WTC11 (cell line): Measurements from ENCODE around the gene CBFA2T3. TPM values are rescaled to one million over a fixed set of nuclear protein-coding genes. Genes with fewer than 3 reads are reported as not detected.

Experiments used
- ATAC-seq: fragments of 200-7000 bp; cut with Tn5 transposase; 2 replicates; pipeline ENCODE4 v1.10.0; 2021; ENCODE audit warnings: mild to moderate bottlenecking, moderate library complexity
- CTCF ChIA-PET: fragments of 300-600 bp; sonication (Branson Sonifier 250); formaldehyde crosslinking; loops from one replicate; lab custom pipeline; 2021; ENCODE audit warnings: antibody characterized with exemption; lab: Charles Lee
- POLR2A ChIA-PET: fragments of 350-600 bp; sonication (Branson Sonifier 250); formaldehyde crosslinking; loops from one replicate; lab custom pipeline; 2021; ENCODE audit warnings: antibody characterized with exemption; lab: Charles Lee
- DNase-seq: peaks from one replicate; pipeline ENCODE4 v3.0.0; 2021; ENCODE audit warnings: low spot score
- H3K27ac Mint-ChIP-seq: 2 replicates; pipeline ENCODE4 v1.8.0; 2021; ENCODE audit warnings: mixed read lengths
- H3K27me3 Mint-ChIP-seq: 2 replicates; pipeline ENCODE4 v1.8.0; 2021; ENCODE audit warnings: low read depth, mild to moderate bottlenecking, moderate library complexity, mixed read lengths
- H3K36me3 Mint-ChIP-seq: 2 replicates; pipeline ENCODE4 v1.8.0; 2021; ENCODE audit warnings: mixed read lengths
- H3K4me1 Mint-ChIP-seq: 2 replicates; pipeline ENCODE4 v1.8.0; 2022; ENCODE audit warnings: mixed read lengths
- H3K4me3 Mint-ChIP-seq: 2 replicates; pipeline ENCODE4 v1.8.0; 2021; ENCODE audit warnings: mild to moderate bottlenecking, moderate library complexity, mixed read lengths
- H3K9me3 Mint-ChIP-seq: 2 replicates; pipeline ENCODE4 v1.8.0; 2021; ENCODE audit warnings: mixed read lengths
- CREB1 ChIP-seq: sonication (generic); formaldehyde crosslinking; IDR thresholded peaks from 2 replicates; pipeline ENCODE4 v1.8.0; 2023; ENCODE audit warnings: mild to moderate bottlenecking, missing genetic modification reagents
- CREM ChIP-seq: sonication (generic); formaldehyde crosslinking; IDR thresholded peaks from 2 replicates; pipeline ENCODE4 v1.8.1; 2022; ENCODE audit warnings: mild to moderate bottlenecking, missing genetic modification reagents, moderate library complexity
- EMX1 ChIP-seq: fragments of 250-450 bp; sonication (Bioruptor Pico); IDR thresholded peaks from 2 replicates; pipeline ENCODE4 v1.8.0; 2021; ENCODE audit warnings: mild to moderate bottlenecking
- ESRRA ChIP-seq: sonication (generic); formaldehyde crosslinking; IDR thresholded peaks from 2 replicates; pipeline ENCODE4 v1.8.1; 2022; ENCODE audit warnings: mild to moderate bottlenecking, missing genetic modification reagents, borderline replicate concordance
- FOXJ3 ChIP-seq: sonication (generic); formaldehyde crosslinking; IDR thresholded peaks from 2 replicates; pipeline ENCODE4 v1.9.0; 2021; ENCODE audit warnings: missing genetic modification reagents, mild to moderate bottlenecking, borderline replicate concordance
- FOXK1 ChIP-seq: sonication (generic); formaldehyde crosslinking; IDR thresholded peaks from 2 replicates; pipeline ENCODE4 v1.8.0; 2022; ENCODE audit warnings: mild to moderate bottlenecking, moderate library complexity, missing genetic modification reagents
- GABPB1 ChIP-seq: sonication (generic); formaldehyde crosslinking; IDR thresholded peaks from 2 replicates; pipeline ENCODE4 v1.8.1; 2023; ENCODE audit warnings: mild to moderate bottlenecking, missing genetic modification reagents
- GTF2I ChIP-seq: fragments of 250-450 bp; sonication (Bioruptor Pico); conservative IDR thresholded peaks from 2 replicates; pipeline ENCODE4 v1.4.0; 2021; ENCODE audit warnings: mild to moderate bottlenecking
- JUN ChIP-seq: sonication (generic); formaldehyde crosslinking; IDR thresholded peaks from 2 replicates; pipeline ENCODE4 v1.8.0; 2023; ENCODE audit warnings: mild to moderate bottlenecking, missing genetic modification reagents
- NFATC4 ChIP-seq: fragments of 250-450 bp; sonication (Bioruptor Pico); IDR thresholded peaks from 2 replicates; pipeline ENCODE4 v1.9.0; 2021; ENCODE audit warnings: mild to moderate bottlenecking
- NR3C1 ChIP-seq: sonication (generic); formaldehyde crosslinking; conservative IDR thresholded peaks from 2 replicates; pipeline ENCODE4 v1.8.1; 2023; ENCODE audit warnings: low read depth, mild to moderate bottlenecking, missing genetic modification reagents
- PRRX2 ChIP-seq: fragments of 250-450 bp; sonication (Bioruptor Pico); IDR thresholded peaks from 2 replicates; pipeline ENCODE4 v1.8.0; 2021; ENCODE audit warnings: mild to moderate bottlenecking
- SMAD3 ChIP-seq: sonication (generic); formaldehyde crosslinking; IDR thresholded peaks from 2 replicates; pipeline ENCODE4 v1.8.0; 2022; ENCODE audit warnings: missing genetic modification reagents, mild to moderate bottlenecking, borderline replicate concordance
- TEAD4 ChIP-seq: sonication (generic); formaldehyde crosslinking; IDR thresholded peaks from 2 replicates; pipeline ENCODE4 v1.8.0; 2022; ENCODE audit warnings: mild to moderate bottlenecking, missing genetic modification reagents
- ZNF138 ChIP-seq: sonication (generic); formaldehyde crosslinking; conservative IDR thresholded peaks from 2 replicates; pipeline ENCODE4 v1.8.1; 2022; ENCODE audit warnings: mild to moderate bottlenecking, moderate library complexity, missing genetic modification reagents
- ZNF219 ChIP-seq: sonication (generic); formaldehyde crosslinking; IDR thresholded peaks from 2 replicates; pipeline ENCODE4 v1.8.0; 2023; ENCODE audit warnings: missing genetic modification reagents, mild to moderate bottlenecking, borderline replicate concordance
- ZNF232 ChIP-seq: sonication (generic); formaldehyde crosslinking; IDR thresholded peaks from 2 replicates; pipeline ENCODE4 v1.8.0; 2022; ENCODE audit warnings: mild to moderate bottlenecking, missing genetic modification reagents
- total RNA-seq: library from RNA; stranded (reverse); gene quantifications from 3 replicates; pipeline ENCODE4 v1.2.3, GENCODE V29; 2021
- TF ChIP-seq, protein P1 (sequence below): fragments of 250-450 bp; sonication (Bioruptor Pico); IDR thresholded peaks from 2 replicates; pipeline ENCODE4 v1.9.0; 2021; ENCODE audit warnings: moderate library complexity, mild to moderate bottlenecking, inconsistent platforms, borderline replicate concordance
- TF ChIP-seq, protein P2 (sequence below): sonication (generic); formaldehyde crosslinking; IDR thresholded peaks from 2 replicates; pipeline ENCODE4 v1.8.0; 2023; ENCODE audit warnings: missing genetic modification reagents
- TF ChIP-seq, protein P3 (sequence below): sonication (generic); formaldehyde crosslinking; conservative IDR thresholded peaks from 2 replicates; pipeline ENCODE4 v1.8.1; 2022; ENCODE audit warnings: mild to moderate bottlenecking, missing genetic modification reagents
- TF ChIP-seq, protein P4 (sequence below): fragments of 250-450 bp; sonication (Bioruptor Pico); IDR thresholded peaks from 2 replicates; pipeline ENCODE4 v1.9.0; 2021; ENCODE audit warnings: mild to moderate bottlenecking, borderline replicate concordance
- TF ChIP-seq, protein P5 (sequence below): fragments of 250-450 bp; sonication (Bioruptor Pico); conservative IDR thresholded peaks from 2 replicates; pipeline ENCODE4 v1.9.0; 2021; ENCODE audit warnings: mild to moderate bottlenecking
- TF ChIP-seq, protein P6 (sequence below): sonication (generic); formaldehyde crosslinking; IDR thresholded peaks from 2 replicates; pipeline ENCODE4 v1.8.0; 2022; ENCODE audit warnings: mild to moderate bottlenecking, missing genetic modification reagents

Gene CBFA2T3
- total RNA-seq, 1 experiment from 2014 or later, result 2.6 TPM

DNA sequence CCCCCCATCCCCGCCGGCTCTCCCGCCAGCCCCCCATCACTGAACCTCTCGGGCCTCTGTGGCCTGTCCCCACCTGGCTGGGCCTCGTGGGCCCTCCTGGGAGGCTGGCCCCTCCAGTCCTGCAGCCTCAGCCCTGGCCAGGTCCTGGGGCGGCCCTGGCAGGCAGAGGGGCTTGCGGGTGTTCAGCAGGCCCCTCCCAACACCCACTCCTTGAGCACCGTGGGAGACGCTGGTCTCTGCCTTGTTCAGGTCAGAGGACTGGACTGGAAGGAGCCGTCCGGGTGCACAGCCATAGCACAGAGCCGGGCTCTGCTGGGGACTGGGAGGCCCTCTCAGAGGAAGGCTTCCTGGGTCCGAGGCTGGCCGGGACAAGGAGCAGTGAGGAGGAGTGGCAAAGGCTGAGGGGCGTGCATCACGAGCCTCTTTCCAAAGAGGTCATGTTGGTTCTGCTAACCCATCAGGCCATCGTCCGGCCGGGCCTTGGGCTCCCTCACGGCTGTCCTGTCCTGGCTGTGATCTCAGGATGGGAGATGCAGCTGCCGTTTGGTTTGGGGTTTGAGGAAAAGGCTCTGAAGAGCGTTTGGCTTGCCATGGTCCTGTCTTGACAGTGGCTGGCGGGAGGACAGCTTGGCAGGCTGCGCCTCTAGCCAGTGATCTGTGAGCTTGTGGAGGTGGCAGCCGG is 104.2 kb downstream of the CBFA2T3 start (continued):
- TF ChIP-seq GTF2I (CRISPR knock-in tag), result no peak
- no peak for TF ChIP-seq NR3C1 (CRISPR knock-in tag)
- TF ChIP-seq, protein P1, sequence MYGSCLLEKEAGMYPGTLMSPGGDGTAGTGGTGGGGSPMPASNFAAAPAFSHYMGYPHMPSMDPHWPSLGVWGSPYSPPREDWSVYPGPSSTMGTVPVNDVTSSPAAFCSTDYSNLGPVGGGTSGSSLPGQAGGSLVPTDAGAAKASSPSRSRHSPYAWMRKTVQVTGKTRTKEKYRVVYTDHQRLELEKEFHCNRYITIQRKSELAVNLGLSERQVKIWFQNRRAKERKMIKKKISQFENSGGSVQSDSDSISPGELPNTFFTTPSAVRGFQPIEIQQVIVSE (CRISPR knock-in tag), result no peak
- TF ChIP-seq JUN (CRISPR knock-in tag), result no peak
- no peak for TF ChIP-seq CREM (CRISPR knock-in tag)
- TF ChIP-seq CREB1 (CRISPR knock-in tag), result no peak
- TF ChIP-seq TEAD4 (CRISPR knock-in tag), result no peak
- TF ChIP-seq GABPB1 (CRISPR knock-in tag), result no peak
- TF ChIP-seq ZNF232 (CRISPR knock-in tag), result no peak
- TF ChIP-seq ZNF138 (CRISPR knock-in tag), result no peak
- no peak for TF ChIP-seq NFATC4
- TF ChIP-seq ZNF219 (CRISPR knock-in tag), result no peak
- TF ChIP-seq FOXJ3 (CRISPR knock-in tag), result no peak
- TF ChIP-seq, protein P2, sequence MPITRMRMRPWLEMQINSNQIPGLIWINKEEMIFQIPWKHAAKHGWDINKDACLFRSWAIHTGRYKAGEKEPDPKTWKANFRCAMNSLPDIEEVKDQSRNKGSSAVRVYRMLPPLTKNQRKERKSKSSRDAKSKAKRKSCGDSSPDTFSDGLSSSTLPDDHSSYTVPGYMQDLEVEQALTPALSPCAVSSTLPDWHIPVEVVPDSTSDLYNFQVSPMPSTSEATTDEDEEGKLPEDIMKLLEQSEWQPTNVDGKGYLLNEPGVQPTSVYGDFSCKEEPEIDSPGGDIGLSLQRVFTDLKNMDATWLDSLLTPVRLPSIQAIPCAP (CRISPR knock-in tag), result no peak

DNA sequence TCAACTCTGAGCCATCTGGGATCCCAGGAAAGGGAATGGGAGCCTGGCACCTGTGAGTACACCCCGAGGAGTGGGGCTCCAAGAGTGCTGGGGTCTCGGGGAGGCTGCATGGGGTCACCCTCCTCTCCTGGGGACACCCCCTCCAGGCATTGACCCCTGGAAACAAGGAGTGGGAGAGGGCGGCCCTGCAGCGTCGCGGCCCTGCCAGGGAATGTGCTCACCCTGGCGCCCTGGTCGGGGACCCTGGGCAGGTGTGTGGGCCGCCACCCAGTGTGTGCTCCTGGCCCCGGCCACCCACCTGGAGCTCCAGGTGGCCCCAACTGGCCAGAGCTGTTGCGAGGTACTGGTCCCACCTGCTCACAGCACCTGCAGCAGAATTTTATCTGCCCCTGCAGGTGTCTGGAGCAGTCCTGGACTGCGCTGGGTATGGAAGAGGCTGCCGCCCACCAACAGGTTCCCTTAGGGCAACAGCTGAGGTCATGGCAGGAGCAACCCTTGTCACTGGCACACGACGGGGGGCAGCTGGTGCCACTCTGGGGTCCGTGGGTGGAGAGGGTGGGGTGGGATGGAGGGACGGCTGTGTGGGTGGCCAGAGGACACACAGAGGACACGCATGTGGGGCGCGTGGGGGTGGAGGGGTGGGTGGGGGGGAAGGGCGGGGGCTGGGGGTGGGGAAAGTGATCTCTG is 105.1 kb downstream of the CBFA2T3 start:
- no peak overlapping the region for H3K4me3 Mint-ChIP-seq
- no peaks in the 10 kb centered on the region for H3K9me3 Mint-ChIP-seq
- POLR2A ChIA-PET, result no interaction called here
- TF ChIP-seq, protein P3, sequence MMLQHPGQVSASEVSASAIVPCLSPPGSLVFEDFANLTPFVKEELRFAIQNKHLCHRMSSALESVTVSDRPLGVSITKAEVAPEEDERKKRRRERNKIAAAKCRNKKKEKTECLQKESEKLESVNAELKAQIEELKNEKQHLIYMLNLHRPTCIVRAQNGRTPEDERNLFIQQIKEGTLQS, result no peak
- TF ChIP-seq FOXK1 (CRISPR knock-in tag) (no peak), ESRRA (no peak), ZNF219 (CRISPR knock-in tag) (no peak), PRRX2 (CRISPR knock-in tag) (no peak), EMX1 (CRISPR knock-in tag) (no peak), SMAD3 (CRISPR knock-in tag) (no peak)
- TF ChIP-seq, protein P4, sequence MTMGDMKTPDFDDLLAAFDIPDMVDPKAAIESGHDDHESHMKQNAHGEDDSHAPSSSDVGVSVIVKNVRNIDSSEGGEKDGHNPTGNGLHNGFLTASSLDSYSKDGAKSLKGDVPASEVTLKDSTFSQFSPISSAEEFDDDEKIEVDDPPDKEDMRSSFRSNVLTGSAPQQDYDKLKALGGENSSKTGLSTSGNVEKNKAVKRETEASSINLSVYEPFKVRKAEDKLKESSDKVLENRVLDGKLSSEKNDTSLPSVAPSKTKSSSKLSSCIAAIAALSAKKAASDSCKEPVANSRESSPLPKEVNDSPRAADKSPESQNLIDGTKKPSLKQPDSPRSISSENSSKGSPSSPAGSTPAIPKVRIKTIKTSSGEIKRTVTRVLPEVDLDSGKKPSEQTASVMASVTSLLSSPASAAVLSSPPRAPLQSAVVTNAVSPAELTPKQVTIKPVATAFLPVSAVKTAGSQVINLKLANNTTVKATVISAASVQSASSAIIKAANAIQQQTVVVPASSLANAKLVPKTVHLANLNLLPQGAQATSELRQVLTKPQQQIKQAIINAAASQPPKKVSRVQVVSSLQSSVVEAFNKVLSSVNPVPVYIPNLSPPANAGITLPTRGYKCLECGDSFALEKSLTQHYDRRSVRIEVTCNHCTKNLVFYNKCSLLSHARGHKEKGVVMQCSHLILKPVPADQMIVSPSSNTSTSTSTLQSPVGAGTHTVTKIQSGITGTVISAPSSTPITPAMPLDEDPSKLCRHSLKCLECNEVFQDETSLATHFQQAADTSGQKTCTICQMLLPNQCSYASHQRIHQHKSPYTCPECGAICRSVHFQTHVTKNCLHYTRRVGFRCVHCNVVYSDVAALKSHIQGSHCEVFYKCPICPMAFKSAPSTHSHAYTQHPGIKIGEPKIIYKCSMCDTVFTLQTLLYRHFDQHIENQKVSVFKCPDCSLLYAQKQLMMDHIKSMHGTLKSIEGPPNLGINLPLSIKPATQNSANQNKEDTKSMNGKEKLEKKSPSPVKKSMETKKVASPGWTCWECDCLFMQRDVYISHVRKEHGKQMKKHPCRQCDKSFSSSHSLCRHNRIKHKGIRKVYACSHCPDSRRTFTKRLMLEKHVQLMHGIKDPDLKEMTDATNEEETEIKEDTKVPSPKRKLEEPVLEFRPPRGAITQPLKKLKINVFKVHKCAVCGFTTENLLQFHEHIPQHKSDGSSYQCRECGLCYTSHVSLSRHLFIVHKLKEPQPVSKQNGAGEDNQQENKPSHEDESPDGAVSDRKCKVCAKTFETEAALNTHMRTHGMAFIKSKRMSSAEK, result no peak
- TF ChIP-seq, protein P5, sequence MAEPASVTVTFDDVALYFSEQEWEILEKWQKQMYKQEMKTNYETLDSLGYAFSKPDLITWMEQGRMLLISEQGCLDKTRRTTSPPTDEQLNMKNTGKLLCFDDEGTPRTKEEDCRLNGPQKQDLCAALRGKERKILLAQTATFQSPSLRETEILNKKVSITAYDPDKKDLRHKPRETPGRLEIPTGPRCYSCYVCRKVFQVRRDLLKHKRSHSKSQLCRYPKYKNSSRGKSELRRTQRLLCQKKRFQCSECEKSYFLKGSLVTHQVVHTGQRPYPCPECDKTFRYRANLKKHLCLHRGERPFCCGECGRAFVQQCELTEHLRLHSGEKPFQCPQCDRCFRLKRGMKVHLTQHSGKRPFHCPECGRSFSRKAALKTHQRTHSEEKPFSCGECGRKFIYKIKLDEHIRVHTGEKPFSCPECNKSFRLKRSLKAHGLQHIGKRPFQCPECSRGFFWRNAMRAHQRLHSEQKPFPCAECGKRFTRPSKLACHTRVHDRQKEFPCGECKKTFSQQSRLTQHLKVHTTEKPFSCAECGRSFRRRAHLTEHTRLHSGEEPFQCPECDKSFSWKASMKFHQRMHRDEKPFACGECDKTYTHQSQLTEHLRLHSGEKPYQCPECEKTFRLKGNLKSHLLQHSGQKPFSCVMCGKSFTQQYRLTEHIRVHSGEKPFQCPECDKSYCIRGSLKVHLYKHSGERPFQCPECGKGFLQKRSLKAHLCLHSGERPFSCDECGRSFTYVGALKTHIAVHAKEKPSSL (CRISPR knock-in tag), result no peak
- TF ChIP-seq, protein P1 (CRISPR knock-in tag), result no peak
- TF ChIP-seq, protein P6, sequence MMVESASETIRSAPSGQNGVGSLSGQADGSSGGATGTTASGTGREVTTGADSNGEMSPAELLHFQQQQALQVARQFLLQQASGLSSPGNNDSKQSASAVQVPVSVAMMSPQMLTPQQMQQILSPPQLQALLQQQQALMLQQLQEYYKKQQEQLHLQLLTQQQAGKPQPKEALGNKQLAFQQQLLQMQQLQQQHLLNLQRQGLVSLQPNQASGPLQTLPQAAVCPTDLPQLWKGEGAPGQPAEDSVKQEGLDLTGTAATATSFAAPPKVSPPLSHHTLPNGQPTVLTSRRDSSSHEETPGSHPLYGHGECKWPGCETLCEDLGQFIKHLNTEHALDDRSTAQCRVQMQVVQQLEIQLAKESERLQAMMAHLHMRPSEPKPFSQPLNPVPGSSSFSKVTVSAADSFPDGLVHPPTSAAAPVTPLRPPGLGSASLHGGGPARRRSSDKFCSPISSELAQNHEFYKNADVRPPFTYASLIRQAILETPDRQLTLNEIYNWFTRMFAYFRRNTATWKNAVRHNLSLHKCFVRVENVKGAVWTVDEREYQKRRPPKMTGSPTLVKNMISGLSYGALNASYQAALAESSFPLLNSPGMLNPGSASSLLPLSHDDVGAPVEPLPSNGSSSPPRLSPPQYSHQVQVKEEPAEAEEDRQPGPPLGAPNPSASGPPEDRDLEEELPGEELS (CRISPR knock-in tag), result no peak
- no peaks in the 10 kb centered on the region for H3K27me3 Mint-ChIP-seq
- H3K36me3 Mint-ChIP-seq, result no peaks in the 10 kb centered on the region
- no peak for DNase-seq
- CTCF ChIA-PET, result interaction anchor here (1.5 kb wide), 1 partner anchor 296 kb away, joined by 4 read pairs; no protein-coding TSS in a partner anchor
- ATAC-seq, result no peak
- H3K4me1 Mint-ChIP-seq, result no peaks in the 10 kb centered on the region
- H3K27ac Mint-ChIP-seq, result no peak overlapping the region
